ENCODE measurements around the gene ADCYAP1R1. TPM values are rescaled to one million over a fixed set of nuclear protein-coding genes. Genes with fewer than 3 reads are reported as not detected.

The ADCYAP1R1 gene
- total RNA-seq, 4 donors from 2014 or later = 3.1 to 22.0 (median 6.7) TPM

DNA sequence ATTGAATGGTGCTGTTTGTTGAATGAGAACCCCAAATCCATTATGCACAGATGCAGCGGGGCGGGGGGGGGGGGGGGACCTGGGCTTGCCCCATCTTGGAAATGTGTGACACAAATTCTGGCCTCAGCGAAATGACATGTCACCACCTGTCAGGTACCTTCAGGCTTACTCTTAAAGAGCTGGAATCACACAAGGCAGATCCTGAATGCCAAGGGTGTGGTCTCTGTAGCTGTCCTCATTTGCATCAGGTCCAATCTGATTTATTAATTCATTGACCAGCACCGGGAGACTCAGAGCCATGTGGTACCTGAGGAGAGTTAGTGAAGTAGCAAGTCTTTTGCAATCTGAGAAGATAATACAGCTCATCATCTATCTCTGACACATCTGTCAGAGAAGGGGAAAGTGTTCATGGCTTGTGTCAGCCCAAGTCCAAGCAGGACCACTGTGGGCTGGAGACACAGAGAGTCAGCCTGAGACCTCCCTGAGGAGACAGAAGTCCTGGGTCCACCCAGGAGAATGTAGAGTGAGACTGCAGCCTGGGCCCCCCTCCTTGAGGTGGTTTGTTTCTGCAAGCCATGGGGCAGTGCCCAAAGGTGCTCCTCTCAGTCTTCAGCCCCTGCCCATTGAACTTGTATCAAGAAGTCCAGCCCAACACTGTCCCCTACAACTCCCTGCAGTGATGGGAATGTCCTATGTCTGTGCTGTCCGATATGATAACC is 46.7 kb downstream of the ADCYAP1R1 start:
- no peaks in the 10 kb centered on the region for H3K36me3 ChIP-seq
- TF ChIP-seq, protein P1, sequence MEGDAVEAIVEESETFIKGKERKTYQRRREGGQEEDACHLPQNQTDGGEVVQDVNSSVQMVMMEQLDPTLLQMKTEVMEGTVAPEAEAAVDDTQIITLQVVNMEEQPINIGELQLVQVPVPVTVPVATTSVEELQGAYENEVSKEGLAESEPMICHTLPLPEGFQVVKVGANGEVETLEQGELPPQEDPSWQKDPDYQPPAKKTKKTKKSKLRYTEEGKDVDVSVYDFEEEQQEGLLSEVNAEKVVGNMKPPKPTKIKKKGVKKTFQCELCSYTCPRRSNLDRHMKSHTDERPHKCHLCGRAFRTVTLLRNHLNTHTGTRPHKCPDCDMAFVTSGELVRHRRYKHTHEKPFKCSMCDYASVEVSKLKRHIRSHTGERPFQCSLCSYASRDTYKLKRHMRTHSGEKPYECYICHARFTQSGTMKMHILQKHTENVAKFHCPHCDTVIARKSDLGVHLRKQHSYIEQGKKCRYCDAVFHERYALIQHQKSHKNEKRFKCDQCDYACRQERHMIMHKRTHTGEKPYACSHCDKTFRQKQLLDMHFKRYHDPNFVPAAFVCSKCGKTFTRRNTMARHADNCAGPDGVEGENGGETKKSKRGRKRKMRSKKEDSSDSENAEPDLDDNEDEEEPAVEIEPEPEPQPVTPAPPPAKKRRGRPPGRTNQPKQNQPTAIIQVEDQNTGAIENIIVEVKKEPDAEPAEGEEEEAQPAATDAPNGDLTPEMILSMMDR (IDR thresholded peaks at IDR 0.05) = no peak
- no peak for TF ChIP-seq POLR2A (IDR thresholded peaks at IDR 0.05)
- intact Hi-C loops (cut with DNase I; ENCODE audit: low total_unique reads) = no loop called here
- no peak overlapping the region for H3K27ac ChIP-seq
- H3K27me3 ChIP-seq = no peaks in the 10 kb centered on the region
- no peak overlapping the region for H3K4me3 ChIP-seq
- no peaks in the 10 kb centered on the region for H3K9me3 ChIP-seq
- no peaks in the 10 kb centered on the region for H3K4me1 ChIP-seq
- DNase-seq = peak in 1 of 2 donors; percentile 1

DNA sequence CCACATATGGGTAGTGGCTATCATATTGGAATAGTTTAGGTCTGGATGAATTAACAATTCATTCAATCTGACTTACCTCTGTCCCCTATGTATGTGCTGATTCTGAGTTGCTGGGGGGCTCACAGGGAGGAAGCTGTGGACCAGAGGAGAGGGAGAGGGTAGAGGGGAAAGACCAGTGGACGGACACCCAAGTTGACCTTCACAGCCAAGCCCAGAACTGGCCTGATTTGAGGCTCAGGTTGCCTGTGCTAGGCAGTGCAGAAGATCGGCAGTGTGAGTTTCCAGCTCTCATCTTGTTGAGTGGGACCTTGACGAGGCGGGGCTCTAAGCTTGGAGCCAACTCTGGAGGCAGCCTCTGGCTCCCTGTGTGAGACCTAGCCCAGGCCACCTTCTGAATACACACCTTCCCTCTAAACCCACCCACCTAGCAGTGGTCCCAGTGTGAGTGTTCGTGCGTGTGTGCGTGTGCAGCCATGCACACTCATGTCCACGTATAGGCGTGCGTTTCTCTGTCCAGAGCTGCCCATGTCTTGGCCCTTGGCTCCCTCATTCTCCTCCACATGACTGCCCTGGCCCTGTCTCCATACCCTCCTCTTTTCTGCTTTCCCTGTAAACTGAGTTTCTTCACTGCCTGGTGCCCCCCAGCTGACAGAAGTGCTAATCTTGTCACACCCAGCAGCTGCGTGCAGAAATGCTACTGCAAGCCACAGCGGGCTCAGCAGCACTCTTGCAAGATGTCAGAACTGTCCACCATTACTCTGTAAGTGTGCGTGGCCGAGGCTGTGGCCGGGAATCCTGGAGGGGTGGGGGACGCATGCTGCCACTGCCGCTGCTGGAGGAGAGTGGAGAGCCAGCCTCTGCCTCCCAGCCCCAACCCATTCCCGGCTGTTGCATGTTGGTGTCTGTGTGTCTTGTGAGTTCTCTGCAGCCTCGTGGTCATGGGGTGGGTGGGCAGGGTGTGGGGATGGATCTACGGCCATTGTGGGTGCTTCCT is 47.6 kb downstream of the ADCYAP1R1 start:
- Histone ChIP-seq H3K4me3 (no peak overlapping the region), H3K27ac (no peak overlapping the region), H3K36me3 (no peaks in the 10 kb centered on the region), H3K27me3 (no peaks in the 10 kb centered on the region), H3K4me1 (no peaks in the 10 kb centered on the region), H3K9me3 (no peaks in the 10 kb centered on the region)
- intact Hi-C loops (cut with DNase I; ENCODE audit: low total_unique reads) = no loop called here
- peak in 1 of 2 donors; percentile 2 for DNase-seq
- no peak for TF ChIP-seq POLR2A (IDR thresholded peaks at IDR 0.05)
- TF ChIP-seq, protein P1 (IDR thresholded peaks at IDR 0.05) = no peak

DNA sequence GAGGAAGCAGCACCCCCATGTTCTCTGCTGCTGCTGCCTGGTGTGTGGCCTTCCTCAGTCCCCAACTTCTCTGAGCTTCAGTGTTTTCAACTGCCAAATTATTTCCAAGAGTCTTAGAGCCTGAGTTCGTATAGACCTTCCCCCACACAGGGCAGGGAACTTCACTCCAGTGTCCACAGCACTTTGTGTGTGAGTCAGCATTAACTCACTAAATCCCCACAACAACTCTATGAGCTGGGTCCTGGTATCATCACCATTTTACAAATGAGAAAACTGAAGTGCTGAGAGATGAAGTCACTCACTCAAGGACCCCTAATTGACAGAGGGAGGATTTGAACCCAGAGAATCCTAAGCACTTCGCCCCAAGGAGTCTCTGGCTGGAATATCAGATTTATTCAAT is 48.3 kb downstream of the ADCYAP1R1 start:
- Histone ChIP-seq H3K9me3 (no peaks in the 10 kb centered on the region), H3K4me1 (no peaks in the 10 kb centered on the region), H3K4me3 (no peak overlapping the region), H3K27ac (no peak overlapping the region), H3K36me3 (no peaks in the 10 kb centered on the region), H3K27me3 (no peaks in the 10 kb centered on the region)
- intact Hi-C loops (cut with DNase I; ENCODE audit: low total_unique reads) = no loop called here
- TF ChIP-seq, protein P1 (IDR thresholded peaks at IDR 0.05) = no peak
- no peak for TF ChIP-seq POLR2A (IDR thresholded peaks at IDR 0.05)
- DNase-seq = no peak

DNA sequence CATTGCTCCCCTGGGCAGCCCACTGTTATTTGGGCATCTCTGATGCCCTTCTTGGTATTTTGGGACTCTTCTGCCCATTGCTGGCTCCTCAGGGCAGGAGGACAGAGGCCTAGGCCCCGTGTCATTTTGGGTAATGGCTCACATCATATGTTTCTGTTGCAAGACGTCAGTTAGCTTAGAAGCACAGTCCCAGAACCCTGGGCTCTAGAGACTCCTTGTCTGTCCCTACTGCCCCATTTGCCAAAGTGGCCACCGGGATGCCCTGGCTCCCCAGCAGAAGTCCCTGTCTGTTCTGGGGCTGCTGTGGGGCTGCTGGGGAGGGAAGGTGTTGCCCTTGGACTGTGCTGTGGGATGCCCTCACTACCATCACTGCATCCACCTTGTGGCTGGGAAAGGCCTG is 48.8 kb downstream of the ADCYAP1R1 start:
- intact Hi-C loops (cut with DNase I; ENCODE audit: low total_unique reads) = no loop called here
- Histone ChIP-seq H3K4me3 (no peak overlapping the region), H3K9me3 (no peaks in the 10 kb centered on the region), H3K27me3 (no peaks in the 10 kb centered on the region), H3K36me3 (no peaks in the 10 kb centered on the region), H3K27ac (no peak overlapping the region), H3K4me1 (no peaks in the 10 kb centered on the region)
- peak in 1 of 2 donors; percentile 2 for DNase-seq
- TF ChIP-seq, protein P1 (IDR thresholded peaks at IDR 0.05) = no peak
- TF ChIP-seq POLR2A (IDR thresholded peaks at IDR 0.05) = no peak

DNA sequence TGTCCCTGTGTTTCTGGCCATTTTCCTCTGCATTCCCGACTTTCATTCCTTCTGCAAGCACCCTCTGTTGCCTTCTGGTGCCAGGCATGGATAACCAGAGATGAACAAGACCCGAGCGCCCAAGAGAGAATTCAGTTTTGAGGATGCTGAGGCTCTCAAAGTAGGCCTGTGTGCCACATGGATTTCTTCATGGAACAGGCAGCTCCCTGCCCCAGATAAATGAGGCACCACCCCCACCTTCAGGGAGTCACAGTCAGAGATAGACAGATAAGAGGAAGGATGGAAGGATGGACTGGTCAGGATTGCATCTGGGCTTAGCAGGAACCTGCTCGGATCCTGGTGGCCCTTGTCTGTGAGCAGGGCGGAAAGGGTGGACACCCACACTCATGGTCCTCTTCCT is 49.4 kb downstream of the ADCYAP1R1 start:
- intact Hi-C loops (cut with DNase I; ENCODE audit: low total_unique reads) = no loop called here
- Histone ChIP-seq H3K36me3 (no peaks in the 10 kb centered on the region), H3K4me3 (no peak overlapping the region), H3K27ac (no peak overlapping the region), H3K9me3 (no peaks in the 10 kb centered on the region), H3K4me1 (no peaks in the 10 kb centered on the region), H3K27me3 (no peaks in the 10 kb centered on the region)
- no peak for DNase-seq
- TF ChIP-seq, protein P1 (IDR thresholded peaks at IDR 0.05) = no peak
- TF ChIP-seq POLR2A (IDR thresholded peaks at IDR 0.05) = no peak
